Body of pancreas (tissue), 4 donors: ENCODE measurements around the gene RCOR1. TPM values are rescaled to one million over a fixed set of nuclear protein-coding genes. Genes with fewer than 3 reads are reported as not detected.
A peak's percentile ranks its signal among the peaks of the same experiment; 100 is the strongest.

Source experiments
- ATAC-seq: fragments of 150-250 bp; one replicate; pipeline ENCODE4 v1.9.1; 2016
- DNase-seq, 4 donors: peaks; one replicate each; pipeline ENCODE4 v3.0.0-alpha.2; 2019
- H3K27ac ChIP-seq, 4 donors: fragments of 200-600 bp; sonication (generic); 1 replicate in 3 of 4; 2 replicates in 1 of 4; pipeline versions ENCODE4 v1.5.1 to v1.6.1; 2016 to 2019; ENCODE audit warnings: mild to moderate bottlenecking in 1 of 4, mixed read lengths in 1 of 4, moderate library complexity in 1 of 4
- H3K27me3 ChIP-seq, 2 donors: fragments of 200-600 bp; sonication (generic); one replicate each; pipeline ENCODE4 v1.6.0; 2016; ENCODE audit warnings: mild to moderate bottlenecking in 1 of 2
- H3K36me3 ChIP-seq, 2 donors: fragments of 200-600 bp; sonication (generic); replicated peaks in 1 of 2; 2 replicates each; pipeline ENCODE4 v1.5.1; 2016; ENCODE audit warnings: low read depth in 2 of 2; ENCODE audit not compliant: insufficient read depth in 1 of 2
- H3K4me1 ChIP-seq: fragments of 200-600 bp; sonication (generic); one replicate; pipeline ENCODE4 v1.6.0; 2016
- H3K4me3 ChIP-seq, 2 donors: fragments of 200-600 bp; sonication (generic); 1 replicate in 1 of 2; 2 replicates in 1 of 2; pipeline ENCODE4 v1.5.1; 2016 to 2019
- H3K9me3 ChIP-seq, 3 donors: fragments of 200-600 bp; sonication (generic); 1 replicate in 2 of 3; 2 replicates in 1 of 3; pipeline ENCODE4 v1.5.1; 2016
- POLR2A ChIP-seq, 3 donors: fragments of 450-650 bp; IDR thresholded peaks; one replicate each; pipeline ENCODE4 v1.6.1; 2016; ENCODE audit warnings: antibody characterized with exemption in 3 of 3, mild to moderate bottlenecking in 2 of 3
- WGBS, 2 donors: methylation state at CpG; one replicate each; pipeline ENCODE4 v1.1.5; 2017; 5-methylcytosine and 5-hydroxymethylcytosine counted together
- intact Hi-C: fragments of 100-400 bp; cut with DNase I; formaldehyde crosslinking; loops from one replicate; pipeline ENCODE4 v1.15.1; 2023
- total RNA-seq, 2 donors: library from RNA; depleted of rRNA; stranded (reverse); fragments of >200 nt; gene quantifications; one replicate each; pipeline ENCODE4 v1.1.0, GENCODE V29; 2016
- TF ChIP-seq, protein P1 (sequence below), 7 experiments: fragments of 450-650 bp in 4 of 7; fragments of 200-600 bp in 3 of 7; sonication (generic) in 3 of 7; IDR thresholded peaks; one replicate each; pipeline ENCODE4 v1.5.1; 2016 to 2019; ENCODE audit warnings: antibody characterized with exemption in 7 of 7

The RCOR1 gene
- total RNA-seq, 2 donors from 2014 or later, result 6.3 to 6.7 TPM

- intact Hi-C loops, result loop anchor here (10.0 kb wide), 1 partner anchor 234 kb away; the partner anchor contains the start of gene AMN
- no peaks in the 10 kb centered on the region for H3K36me3 ChIP-seq
- H3K4me1 ChIP-seq, result peaks cover 19% of the 10 kb centered on the region
- no peak for TF ChIP-seq POLR2A (IDR thresholded peaks at IDR 0.05)
- TF ChIP-seq, protein P1, sequence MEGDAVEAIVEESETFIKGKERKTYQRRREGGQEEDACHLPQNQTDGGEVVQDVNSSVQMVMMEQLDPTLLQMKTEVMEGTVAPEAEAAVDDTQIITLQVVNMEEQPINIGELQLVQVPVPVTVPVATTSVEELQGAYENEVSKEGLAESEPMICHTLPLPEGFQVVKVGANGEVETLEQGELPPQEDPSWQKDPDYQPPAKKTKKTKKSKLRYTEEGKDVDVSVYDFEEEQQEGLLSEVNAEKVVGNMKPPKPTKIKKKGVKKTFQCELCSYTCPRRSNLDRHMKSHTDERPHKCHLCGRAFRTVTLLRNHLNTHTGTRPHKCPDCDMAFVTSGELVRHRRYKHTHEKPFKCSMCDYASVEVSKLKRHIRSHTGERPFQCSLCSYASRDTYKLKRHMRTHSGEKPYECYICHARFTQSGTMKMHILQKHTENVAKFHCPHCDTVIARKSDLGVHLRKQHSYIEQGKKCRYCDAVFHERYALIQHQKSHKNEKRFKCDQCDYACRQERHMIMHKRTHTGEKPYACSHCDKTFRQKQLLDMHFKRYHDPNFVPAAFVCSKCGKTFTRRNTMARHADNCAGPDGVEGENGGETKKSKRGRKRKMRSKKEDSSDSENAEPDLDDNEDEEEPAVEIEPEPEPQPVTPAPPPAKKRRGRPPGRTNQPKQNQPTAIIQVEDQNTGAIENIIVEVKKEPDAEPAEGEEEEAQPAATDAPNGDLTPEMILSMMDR (IDR thresholded peaks at IDR 0.05), result no peak
- ATAC-seq, result peak; percentile 60
- no peaks in the 10 kb centered on the region for H3K9me3 ChIP-seq
- no peak overlapping the region for H3K4me3 ChIP-seq
- peak; percentile 20 to 54 (median 37) for DNase-seq
- WGBS, 2 donors, result 51 to 53% methylated on average over 11 of the region's 11 CpGs
- H3K27me3 ChIP-seq, result no peaks in the 10 kb centered on the region
- peak overlapping the region in 1 of 4 donors; percentile 16 for H3K27ac ChIP-seq
Measured at GRCh38 chr14:102690509-102691286, 98.2 kb downstream of the RCOR1 start.

GRCh38 chr14:102691763-102692162, 99.3 kb downstream of the RCOR1 start:
- no peaks in the 10 kb centered on the region for H3K27me3 ChIP-seq
- ATAC-seq, result no peak
- H3K27ac ChIP-seq, result no peak overlapping the region
- H3K9me3 ChIP-seq, result no peaks in the 10 kb centered on the region
- intact Hi-C loops, result loop anchor here (10.0 kb wide), 1 partner anchor 233 kb away; the partner anchor contains the start of gene AMN
- no peaks in the 10 kb centered on the region for H3K36me3 ChIP-seq
- DNase-seq, result no peak
- 7 to 20% methylated on average over 2 of the region's 2 CpGs for WGBS, 2 donors
- H3K4me3 ChIP-seq, result no peak overlapping the region
- H3K4me1 ChIP-seq, result peaks cover 29% of the 10 kb centered on the region
- TF ChIP-seq, protein P1 (IDR thresholded peaks at IDR 0.05), result no peak

- TF ChIP-seq POLR2A (IDR thresholded peaks at IDR 0.05), result no peak
- TF ChIP-seq, protein P1 (IDR thresholded peaks at IDR 0.05), result no peak
- Histone ChIP-seq H3K4me3 (no peak overlapping the region), H3K4me1 (peaks cover 35% of the 10 kb centered on the region), H3K36me3 (no peaks in the 10 kb centered on the region), H3K27me3 (no peaks in the 10 kb centered on the region), H3K27ac (no peak overlapping the region), H3K9me3 (no peaks in the 10 kb centered on the region)
- WGBS, 2 donors, result 72 to 76% methylated on average over 4 of the region's 4 CpGs
- no peak for ATAC-seq
- intact Hi-C loops, result loop anchor here (10.0 kb wide), 1 partner anchor 232 kb away; the partner anchor contains the start of gene AMN
- no peak for DNase-seq
Measured at GRCh38 chr14:102692334-102692733, 99.9 kb downstream of the RCOR1 start.

DNA sequence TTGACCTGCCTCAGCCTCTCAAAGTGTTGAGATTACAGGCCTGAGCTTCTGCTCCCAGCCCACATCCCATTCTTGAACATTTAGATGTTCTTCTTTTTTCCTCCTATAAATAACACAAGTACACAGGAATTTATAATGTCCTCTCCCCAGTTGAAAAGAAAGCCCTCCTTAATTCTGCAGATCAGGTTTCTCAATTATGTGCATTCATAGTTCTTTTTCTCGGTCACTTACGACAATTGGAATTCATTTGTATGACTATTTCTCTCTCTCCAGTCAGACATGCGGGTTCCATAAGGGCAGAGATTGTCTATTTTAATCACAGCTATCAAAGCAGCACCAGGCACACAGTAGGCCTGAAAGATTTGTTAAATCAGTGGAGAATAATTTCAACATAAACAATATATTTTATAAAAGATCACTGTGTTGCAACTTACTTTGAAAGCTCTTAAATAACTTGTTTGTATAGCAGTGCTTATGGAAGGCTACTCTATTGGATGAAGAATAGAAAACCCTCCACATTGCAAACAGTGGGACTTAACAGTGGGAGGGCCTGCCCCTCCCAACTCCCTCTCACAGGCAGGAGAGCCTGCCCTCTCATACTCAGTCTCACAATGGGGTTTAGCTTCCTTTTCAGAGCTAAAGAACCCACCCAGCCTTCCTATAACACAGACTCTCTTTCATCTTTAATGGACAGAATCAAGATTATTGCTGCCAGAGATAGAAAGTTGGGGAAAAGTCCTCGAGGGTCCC, 100.7 kb downstream of the RCOR1 start:
- H3K27me3 ChIP-seq, result no peaks in the 10 kb centered on the region
- H3K4me3 ChIP-seq, result no peak overlapping the region
- ATAC-seq (no peak), DNase-seq (no peak)
- TF ChIP-seq, protein P1 (IDR thresholded peaks at IDR 0.05), result no peak
- no peak for TF ChIP-seq POLR2A (IDR thresholded peaks at IDR 0.05)
- intact Hi-C loops, result loop anchor here (10.0 kb wide), 1 partner anchor 232 kb away; the partner anchor contains the start of gene AMN
- peaks cover 38% of the 10 kb centered on the region for H3K4me1 ChIP-seq
- 77 to 83% methylated on average over 4 of the region's 4 CpGs for WGBS, 2 donors
- no peaks in the 10 kb centered on the region for H3K36me3 ChIP-seq
- no peak overlapping the region for H3K27ac ChIP-seq
- no peaks in the 10 kb centered on the region for H3K9me3 ChIP-seq
